RKO (cell line): ENCODE results near the gene TBC1D30.
"Not testable (repeated sequence)": the region's sequence is repeated elsewhere in the genome, so short reads cannot be mapped to it uniquely, and the experiment has no call there.

Experiments used
- DNase-seq: peaks from one replicate; pipeline ENCODE4 v3.0.0-alpha.2; 2016; ENCODE audit warnings: low spot score

TBC1D30 gene, protein sequence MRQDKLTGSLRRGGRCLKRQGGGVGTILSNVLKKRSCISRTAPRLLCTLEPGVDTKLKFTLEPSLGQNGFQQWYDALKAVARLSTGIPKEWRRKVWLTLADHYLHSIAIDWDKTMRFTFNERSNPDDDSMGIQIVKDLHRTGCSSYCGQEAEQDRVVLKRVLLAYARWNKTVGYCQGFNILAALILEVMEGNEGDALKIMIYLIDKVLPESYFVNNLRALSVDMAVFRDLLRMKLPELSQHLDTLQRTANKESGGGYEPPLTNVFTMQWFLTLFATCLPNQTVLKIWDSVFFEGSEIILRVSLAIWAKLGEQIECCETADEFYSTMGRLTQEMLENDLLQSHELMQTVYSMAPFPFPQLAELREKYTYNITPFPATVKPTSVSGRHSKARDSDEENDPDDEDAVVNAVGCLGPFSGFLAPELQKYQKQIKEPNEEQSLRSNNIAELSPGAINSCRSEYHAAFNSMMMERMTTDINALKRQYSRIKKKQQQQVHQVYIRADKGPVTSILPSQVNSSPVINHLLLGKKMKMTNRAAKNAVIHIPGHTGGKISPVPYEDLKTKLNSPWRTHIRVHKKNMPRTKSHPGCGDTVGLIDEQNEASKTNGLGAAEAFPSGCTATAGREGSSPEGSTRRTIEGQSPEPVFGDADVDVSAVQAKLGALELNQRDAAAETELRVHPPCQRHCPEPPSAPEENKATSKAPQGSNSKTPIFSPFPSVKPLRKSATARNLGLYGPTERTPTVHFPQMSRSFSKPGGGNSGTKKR

DNA sequence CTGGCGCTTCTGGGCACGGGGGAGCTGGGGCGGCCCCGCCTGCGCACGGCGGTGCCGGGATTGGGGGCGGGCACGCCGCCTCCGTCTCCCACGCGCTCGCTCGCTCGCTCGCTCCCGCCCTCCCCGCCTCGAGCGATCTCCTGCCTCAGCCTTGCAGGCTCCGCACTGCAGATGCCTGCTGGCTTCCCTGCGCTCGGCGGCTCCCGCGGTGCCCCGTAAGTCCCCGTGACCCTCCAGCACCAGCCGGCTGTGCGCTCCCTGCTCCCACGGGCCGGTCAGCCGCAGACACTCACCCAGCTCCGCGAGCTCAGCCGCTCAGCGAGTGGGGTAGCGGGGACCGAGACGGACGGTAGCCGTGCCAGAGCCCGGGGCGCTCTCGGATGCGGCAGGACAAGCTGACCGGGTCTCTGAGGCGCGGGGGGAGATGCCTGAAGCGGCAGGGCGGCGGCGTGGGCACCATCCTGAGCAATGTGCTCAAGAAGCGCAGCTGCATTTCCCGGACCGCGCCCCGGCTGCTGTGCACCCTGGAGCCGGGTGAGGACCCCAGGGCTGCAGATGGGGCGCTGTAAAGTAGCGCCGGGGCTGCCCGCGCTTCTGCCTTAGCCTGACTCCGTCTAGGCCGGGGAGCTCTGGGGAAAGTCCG, at the start of gene TBC1D30:
TSS of gene TBC1D30 (plus strand) at position 148 of the 643 bp plus-strand sequence. CDS start at position 381, 233 bp downstream.
- DNase-seq = no peak

DNA sequence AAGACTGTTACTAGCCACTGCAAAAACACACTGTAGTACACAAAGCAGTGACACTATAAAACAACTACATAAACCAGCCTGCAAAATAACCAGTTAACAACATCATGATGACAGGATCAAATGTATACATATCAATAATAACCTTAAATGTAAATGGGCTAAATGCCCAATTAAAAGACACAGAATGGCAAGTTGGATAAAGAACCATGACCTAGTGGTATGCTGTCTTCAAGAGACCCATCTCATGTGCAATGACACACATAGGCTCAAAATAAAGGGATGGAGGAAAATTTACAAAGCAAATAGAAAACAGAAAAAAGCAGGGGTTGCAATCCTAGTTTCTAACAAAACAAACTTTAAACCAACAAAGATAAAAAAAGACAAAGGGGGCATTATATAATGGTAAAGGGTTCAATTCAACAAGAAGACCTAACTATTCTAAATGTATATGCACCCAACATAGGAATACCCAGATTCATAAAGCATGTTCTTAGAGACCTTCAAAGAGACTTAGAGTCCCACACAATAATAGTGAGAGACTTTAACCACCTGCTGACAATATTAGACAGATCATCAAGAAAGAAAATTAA, 49.2 kb upstream of the TBC1D30 start:
- not testable (repeated sequence) for DNase-seq

DNA sequence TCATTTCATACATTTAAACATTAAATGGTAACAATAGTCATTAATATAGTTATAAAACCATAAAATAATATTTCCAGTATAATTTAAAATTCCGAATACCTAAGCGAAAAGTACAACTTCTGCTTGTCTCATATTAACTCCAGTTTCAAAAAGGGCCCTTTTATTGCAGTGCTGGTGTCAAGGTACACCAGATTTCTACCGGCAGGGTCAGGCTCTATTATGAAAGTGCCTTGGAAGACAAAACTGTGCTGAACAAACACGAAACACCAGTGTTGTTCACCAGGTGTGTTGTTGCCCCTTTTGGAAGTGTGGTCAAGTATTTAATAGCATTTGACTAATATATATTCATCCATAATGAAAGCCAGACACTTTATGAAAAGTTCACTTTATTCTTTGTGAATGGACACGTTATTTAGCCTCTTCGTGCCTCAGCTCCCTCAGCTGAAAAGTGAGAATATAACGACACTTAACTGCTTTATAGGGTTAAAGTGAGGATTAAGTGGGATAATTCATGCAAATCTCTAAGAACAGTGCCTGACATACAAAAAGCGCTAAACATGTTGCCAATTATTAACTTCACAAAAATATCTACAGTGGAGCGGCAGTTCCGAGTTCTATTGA, 45.0 kb upstream of the TBC1D30 start:
- DNase-seq = no peak

DNA sequence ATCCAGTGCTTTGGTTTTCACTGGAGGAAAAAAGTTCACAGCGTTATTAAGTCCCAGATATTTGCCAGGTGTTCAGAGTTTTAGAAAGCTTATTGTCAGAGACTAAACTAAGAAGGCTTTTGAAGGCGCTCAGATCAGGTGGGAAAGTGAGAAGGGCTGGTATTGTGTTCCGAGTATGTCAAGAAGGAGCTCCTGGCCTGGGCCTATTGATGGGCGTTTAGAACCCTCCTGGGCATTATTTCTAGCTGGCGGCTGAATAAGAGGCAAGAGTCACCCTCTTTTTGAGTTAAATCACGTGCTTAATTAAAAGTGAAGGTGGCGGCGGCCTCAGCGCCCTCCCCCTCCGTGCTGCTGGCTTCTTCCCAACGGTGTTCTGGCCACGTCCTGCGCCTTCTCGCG, 44.3 kb upstream of the TBC1D30 start:
- no peak for DNase-seq

DNA sequence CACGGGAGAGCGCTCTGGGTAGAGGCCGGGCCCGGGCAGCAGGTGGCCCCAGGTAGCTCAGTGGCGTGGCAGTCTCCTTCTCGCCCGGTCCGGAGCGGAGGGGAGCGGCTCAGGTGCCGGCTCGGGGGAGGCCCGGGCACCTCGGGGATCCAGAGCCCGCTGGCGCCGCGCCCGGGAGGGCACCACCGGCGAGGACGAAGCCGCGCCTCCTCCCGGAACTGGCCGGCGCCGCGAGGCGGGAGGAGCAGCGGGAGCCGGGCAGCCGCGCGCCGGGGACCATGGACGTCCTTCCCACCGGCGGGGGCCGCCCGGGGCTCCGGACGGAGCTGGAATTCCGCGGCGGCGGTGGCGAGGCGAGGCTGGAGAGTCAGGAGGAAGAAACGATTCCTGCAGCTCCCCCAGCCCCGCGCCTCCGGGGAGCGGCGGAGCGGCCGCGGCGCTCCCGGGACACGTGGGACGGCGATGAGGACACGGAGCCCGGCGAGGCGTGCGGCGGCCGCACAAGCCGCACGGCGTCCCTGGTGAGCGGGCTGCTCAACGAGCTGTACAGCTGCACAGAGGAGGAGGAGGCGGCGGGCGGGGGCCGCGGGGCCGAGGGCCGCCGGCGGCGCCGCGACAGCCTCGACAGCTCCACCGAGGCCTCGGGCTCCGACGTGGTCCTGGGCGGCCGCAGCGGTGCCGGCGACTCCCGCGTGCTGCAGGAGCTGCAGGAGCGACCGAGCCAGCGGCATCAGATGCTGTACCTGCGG, 43.7 kb upstream of the TBC1D30 start:
- DNase-seq = no peak

DNA sequence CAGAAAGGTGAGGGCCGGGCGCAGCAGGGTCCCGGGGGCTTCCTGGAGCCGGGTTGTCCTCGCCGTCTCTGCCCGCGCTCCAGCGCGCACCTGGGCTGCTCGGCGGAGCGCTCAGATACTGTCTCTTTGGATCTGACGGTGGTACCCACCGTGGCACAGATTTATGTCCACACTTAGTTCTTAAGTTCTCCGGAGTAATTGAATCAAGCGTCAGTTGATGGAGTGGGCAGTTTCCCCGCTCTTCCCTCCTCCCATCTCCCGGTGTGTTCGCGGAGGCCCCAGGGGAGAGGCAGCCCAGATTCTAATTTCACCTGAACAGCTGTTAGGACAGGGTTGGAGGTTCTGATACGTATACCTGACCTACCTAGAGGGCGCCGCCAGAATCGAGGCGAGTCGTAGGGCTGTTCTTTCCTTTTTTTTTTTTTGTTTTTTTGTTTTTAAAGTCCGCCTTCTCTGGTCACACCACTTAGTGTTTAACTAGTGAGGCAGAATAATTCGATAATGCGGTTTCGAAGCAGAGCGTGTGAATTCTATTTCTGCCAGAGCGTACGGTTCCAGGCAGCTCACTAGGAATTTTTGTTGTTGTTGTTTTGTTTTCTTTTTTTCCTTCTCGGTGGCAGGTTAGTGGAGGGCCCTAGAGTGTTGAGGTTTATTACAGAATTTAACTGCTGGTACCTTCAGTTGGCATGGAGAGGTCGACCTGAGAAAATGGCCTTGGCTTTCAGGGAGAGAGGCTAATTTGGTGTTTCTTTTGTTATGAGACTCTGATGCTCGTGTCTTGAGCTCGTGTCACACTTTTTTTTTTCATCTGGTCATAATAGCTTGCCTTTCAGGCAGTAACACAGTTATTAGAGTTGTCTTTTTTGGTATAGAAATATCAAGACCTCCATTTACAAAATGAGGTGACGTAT, 42.9 kb upstream of the TBC1D30 start:
- DNase-seq = no peak

DNA sequence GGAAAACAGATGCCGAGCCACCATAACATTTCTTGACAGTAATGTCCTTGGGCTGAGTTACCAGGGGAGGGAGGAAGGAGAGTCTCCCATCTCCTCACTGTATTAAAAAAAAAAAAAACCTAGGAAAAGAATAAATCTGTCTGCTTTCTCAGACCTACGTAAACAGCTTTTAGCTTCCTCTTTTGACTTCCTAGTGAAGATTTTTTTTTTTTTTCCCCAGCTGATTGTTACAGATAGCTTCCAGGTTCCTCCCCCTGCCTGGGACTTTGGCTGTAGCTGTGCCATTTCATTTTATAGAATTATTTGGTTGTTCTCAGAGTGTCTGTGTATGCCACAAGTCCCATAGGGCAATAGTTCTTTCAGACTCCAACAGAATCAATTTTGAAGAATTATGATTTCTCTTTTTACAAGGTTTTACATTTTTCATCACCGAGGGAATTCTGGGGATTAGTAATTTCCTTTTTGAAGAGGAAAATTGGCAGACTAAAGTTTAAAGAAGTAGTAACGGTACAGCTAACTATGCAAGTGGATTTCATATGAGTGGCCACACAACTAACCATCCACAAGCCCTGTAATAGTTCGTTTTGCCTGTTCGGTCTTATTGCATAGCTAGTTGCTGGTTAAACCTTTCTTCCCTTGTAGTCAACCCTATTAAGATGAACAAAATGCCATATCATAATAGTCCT, 42.1 kb upstream of the TBC1D30 start:
- no peak for DNase-seq

DNA sequence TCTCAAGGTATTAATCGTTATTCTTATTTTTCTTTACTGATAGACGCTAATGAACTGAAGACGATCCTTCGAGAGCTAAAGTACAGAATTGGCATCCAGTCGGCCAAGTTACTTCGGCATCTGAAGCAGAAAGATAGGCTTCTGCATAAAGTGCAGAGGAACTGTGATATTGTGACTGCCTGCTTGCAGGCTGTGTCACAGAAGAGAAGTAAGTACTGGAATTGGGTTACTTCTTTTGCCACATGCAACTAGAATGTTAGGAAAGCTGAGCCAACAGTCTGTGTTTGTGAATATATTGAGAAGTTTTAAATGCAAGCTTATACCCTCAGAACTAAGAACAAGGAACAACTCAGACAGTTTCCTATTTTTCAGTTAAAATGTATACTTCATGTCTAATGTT, 38.6 kb upstream of the TBC1D30 start:
- no peak for DNase-seq

DNA sequence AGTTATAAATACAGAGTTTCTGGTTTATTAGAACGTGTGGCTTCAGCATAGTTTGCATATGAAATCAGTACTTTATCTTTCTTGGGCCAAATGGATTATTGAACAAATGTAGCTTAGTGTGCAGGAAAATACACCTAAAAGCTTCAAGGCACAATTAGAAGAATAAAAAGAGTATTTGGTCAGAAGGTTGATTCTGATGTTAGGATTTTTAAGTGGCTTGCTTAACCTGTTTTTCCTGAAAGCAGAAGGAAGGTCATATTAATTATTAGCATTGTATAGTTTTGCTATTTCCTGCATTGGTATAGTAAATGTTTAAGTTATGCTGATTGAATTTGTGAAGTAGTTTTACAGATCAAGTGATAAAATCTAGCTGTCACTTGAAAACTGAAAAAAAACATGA, 34.3 kb upstream of the TBC1D30 start:
- DNase-seq = no peak

DNA sequence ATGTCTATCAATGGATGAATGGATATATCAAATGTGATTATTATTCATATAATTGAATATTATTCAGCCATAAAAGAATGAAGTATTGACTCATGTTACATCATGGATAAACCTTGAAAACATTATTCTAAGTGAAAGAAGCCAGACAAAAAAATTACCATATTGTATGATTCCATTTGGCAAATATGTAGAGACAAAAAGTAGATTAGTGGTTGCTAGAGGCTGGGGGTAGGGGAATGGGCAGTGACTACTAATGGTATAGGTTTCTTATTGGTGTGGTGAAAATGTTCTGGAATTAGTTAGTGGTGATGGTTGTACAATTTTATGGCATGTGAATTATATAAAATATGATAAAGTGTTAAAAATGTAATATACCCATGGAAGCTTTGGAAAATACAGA, 33.4 kb upstream of the TBC1D30 start:
- no peak for DNase-seq

DNA sequence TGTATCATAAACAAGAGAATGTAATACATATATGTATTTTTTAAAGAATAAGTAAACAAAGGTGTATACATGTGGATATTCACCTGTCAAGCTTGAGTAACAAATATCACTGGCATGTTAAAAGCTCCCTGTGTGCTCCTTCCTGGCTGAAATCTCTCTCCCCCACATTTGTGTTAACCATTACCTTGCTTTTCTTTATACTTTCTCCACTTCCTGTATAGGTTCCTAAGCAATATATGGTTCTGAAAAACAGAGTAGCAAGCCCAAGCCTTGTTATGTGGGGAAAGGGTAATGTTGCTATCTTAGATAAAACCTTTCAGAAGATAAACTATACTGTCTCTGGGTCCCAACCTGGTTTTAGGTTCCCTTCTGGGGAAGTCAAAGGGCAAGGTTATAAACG, 32.3 kb upstream of the TBC1D30 start:
- no peak for DNase-seq

DNA sequence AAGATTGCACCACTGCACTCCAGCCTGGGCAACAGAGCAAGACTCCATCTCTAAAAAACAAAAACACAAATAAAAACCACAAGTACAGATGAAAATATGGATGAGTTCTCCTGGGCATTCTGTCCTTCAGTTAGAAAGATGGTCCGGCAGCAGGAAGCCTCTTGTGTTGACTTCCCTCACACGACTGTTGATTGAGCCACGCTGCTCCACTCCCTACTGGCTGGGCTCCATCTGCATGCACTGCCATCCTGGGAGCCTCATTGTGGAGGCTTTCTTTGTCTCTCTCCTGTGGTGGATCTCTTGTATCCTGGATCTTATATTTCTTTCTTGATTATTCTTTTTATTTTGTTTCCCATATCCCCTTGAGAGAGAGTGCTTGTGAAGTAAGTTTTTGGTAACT, 30.8 kb upstream of the TBC1D30 start:
- DNase-seq = no peak

DNA sequence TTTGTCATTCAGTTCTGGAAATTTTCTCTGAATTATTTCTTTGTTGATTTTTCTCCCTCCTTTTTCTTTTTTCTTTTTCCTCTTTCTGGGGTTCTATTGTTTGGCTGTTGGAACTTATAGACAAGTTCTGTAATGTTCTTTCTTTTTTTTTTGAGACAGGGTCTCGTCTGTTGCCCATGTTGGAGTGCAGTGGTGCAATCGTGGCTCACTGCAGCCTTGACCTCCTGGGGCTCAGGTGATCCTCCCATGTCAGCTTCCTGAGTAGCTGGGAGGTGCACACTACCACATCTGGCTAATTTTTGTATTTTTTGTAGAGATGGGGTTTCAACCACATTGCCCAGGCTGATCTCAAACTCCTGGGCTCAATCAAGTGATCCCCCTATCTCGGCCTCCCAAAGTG, 30.1 kb upstream of the TBC1D30 start:
- no peak for DNase-seq

DNA sequence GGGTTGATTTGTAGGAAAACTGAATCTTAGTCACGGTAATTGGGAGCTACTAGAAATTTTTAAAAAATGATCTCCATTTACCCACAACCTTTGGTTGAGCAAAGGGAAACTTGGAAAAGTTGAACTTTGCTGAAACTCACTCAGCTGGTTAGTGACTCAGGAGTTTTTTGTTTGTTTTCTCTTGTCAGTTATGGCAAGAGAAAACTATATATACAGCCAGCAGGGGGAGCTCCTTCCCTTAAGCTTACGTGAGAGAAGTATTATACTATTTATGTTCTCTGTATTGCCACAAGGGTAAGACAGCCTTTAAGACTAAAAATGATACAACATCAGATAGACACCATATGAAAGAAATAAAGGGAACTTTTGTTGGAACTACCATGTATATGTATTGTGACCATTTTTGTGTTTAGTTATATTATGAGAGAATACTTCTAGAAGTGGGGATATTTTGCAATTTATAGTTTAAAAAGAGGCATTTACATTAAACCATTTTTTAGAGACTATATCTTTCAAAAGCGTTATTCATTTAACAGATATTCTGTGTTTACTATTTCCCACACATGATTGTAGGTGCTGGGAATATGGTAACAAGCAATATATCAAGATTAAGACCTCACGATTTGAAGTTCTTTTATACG, 28.1 kb upstream of the TBC1D30 start:
- DNase-seq = peak; percentile 93

DNA sequence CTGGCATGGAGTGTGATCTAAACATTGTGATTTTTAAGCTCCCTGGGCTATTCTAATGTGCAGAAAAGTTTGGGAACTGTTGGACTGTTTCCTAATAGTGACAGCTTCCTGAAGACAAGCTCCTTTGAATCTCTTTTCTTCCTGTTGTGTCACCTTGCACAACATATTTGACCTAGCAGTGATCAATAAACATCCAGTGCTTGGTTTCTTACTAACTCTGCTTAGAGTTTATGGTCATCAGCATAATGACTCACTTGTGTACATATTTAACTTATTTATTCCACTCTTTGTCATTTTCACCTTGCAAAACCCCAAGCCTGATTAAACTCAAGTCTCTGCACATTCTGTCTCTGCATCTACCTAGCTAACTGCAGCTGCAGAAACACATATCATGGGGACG, 27.3 kb upstream of the TBC1D30 start:
- no peak for DNase-seq

DNA sequence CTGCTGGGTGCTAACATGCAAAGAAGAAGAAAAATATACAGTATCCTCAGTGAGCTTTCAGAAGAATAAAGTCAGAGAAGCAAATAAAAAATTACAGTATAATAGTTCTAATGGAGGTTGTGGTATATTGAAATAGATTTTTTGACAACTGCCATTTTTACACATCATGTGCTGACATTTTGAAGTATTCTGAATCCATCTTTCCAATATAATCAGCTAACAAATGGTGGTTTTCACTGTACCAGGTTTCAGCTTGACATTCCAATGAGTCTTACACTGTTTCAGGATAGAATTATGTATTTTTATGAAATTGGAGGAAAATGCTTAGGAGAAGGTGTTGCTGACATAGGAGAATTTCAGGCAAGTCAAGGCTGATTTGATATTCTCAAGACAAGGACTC, 26.3 kb upstream of the TBC1D30 start:
- no peak for DNase-seq

DNA sequence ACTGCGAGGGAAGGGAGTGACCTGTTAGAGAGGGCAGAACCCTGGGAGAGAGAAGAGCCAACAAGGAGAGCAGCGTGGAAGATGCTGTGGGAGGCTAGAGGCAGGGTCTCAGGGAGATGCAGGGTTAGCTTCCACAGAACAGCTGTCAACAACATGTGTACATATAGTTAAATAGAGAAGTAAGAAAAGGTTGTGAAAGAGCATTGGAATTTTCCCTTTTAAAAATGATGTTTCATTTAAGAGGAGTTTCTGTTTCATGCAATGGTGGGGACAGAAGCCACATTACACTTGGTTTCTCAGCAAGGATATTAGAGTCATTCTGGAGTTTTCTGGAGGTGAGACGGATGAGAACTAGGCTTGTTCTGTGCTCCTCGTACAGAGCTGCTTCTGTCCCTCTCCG, 23.8 kb upstream of the TBC1D30 start:
- DNase-seq = no peak

DNA sequence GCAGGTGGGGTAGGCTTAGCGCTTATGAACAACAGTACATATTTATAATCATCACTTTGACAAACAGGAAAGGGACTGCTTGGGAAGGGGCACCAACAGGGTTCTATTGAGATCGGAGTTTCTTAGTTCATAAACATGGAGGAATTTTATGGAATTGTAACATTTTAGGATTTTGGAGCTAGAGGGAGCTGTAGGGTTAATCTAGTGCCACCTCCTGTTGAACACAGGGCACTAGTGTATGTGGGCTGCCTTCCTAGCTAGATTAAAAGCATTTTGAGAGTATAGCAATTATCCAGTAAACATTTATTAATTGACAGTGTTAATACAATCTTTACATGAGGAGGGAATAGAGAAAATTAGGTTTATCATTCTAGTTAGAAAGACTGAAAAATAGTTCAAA, 23.1 kb upstream of the TBC1D30 start:
- peak; percentile 47 for DNase-seq

DNA sequence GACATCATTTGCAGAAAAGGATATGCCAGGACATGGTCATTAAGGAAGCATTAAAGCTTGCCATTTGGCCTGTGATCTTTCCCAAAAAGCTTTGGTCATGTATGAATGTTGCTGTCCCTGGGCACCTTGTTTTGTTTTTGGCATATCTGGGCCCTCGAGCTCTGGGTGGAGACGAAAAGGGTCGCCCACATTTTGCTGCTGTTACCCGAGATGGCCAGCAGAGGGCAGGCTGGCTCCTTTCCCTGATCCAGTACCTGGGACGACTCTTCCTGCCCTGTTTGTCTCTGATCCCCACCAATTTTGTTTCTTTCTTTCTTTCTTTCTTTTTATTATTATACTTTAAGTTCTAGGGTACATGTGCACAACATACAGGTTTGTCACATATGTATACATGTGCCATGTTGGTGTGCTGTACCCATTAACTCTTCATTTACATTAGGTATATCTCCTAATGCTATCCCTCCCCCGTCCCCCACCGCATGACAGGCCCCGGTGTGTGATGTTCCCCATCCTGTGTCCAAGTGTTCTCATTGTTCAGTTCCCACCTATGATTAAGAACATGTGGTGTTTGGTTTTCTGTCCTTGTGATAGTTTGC, 22.2 kb upstream of the TBC1D30 start:
- peak; percentile 36 for DNase-seq
